Vein endothelial cell (primary cell): ENCODE results near the gene NADSYN1. TPM values are rescaled to one million over a fixed set of nuclear protein-coding genes. Genes with fewer than 3 reads are reported as not detected.

Experiments
- small RNA-seq: library from RNA; depleted of rRNA; stranded (forward); fragments of <200 nt; gene quantifications from one replicate; pipeline ENCODE3, GENCODE V24; 2012
- total RNA-seq: library from RNA; depleted of rRNA; stranded (reverse); fragments of >200 nt; gene quantifications from 2 replicates; pipeline ENCODE4 v1.2.3, GENCODE V29; 2012

The NADSYN1 gene
- 130 and 132 TPM in 2 replicates for total RNA-seq

GRCh38 chr11:71453037-71453917, at the start of gene NADSYN1:
Gene NADSYN1 (plus strand): TSS chr11:71453203. CDS start chr11:71453297, 94 bp downstream.

GRCh38 chr11:71448257-71449171, 4.5 kb upstream of the NADSYN1 start, which contains the start of gene DHCR7:
Gene DHCR7 (minus strand): TSS chr11:71448393. CDS start chr11:71444952, 3,441 bp downstream.

GRCh38 chr11:71526796-71527575, 74.0 kb downstream of the NADSYN1 start, which contains the start of gene KRTAP5-7:
Gene KRTAP5-7 (plus strand): TSS chr11:71527267. CDS start chr11:71527301, 34 bp downstream.

GRCh38 chr11:71537977-71538665, 85.1 kb downstream of the NADSYN1 start, which contains the start of gene KRTAP5-8:
Gene KRTAP5-8 (plus strand): TSS chr11:71538025. CDS start chr11:71538056, 31 bp downstream.

GRCh38 chr11:71548120-71548519, 95.1 kb downstream of the NADSYN1 start, which contains the start of gene KRTAP5-9:
Gene KRTAP5-9 (plus strand): TSS chr11:71548420. CDS start chr11:71548658, 238 bp downstream.

Small RNA genes within 50 kb of the gene (small RNA-seq; reads per million reads assigned to genes)
- not detected for gene MIR6754

Other genes with a start within 250 kb of the NADSYN1 start
- 0.19 TPM in 1 of 2 replicates, not detected in the other for gene SHANK2, start 200.6 kb upstream of the NADSYN1 start, total RNA-seq
- gene DHCR7, start 4.8 kb upstream of the NADSYN1 start, total RNA-seq: 36.9 and 51.1 TPM in 2 replicates
- gene KRTAP5-7, start 74.1 kb downstream of the NADSYN1 start, total RNA-seq: not detected in 2 replicates
- gene KRTAP5-8, start 84.8 kb downstream of the NADSYN1 start, total RNA-seq: not detected in 2 replicates
- not detected in 2 replicates for gene KRTAP5-9, start 95.2 kb downstream of the NADSYN1 start, total RNA-seq
- not detected in 2 replicates for gene KRTAP5-10, start 112.4 kb downstream of the NADSYN1 start, total RNA-seq
- gene KRTAP5-11, start 129.7 kb downstream of the NADSYN1 start, total RNA-seq: not detected in 2 replicates